Testis (tissue), 3 donors: Measurements from ENCODE around the gene TBX6. TPM values are rescaled to one million over a fixed set of nuclear protein-coding genes. Genes with fewer than 3 reads are reported as not detected.

ENCODE experiments used
- DNase-seq: peaks from one replicate; pipeline ENCODE4 v3.0.0-alpha.2; 2019
- H3K27ac ChIP-seq, 2 donors: fragments of 200-600 bp; sonication (generic); one replicate each; pipeline ENCODE4 v1.5.1; 2019
- H3K27me3 ChIP-seq: fragments of 200-600 bp; sonication (generic); one replicate; pipeline ENCODE4 v1.5.1; 2019
- H3K36me3 ChIP-seq: fragments of 200-600 bp; sonication (generic); one replicate; pipeline ENCODE4 v1.5.1; 2017; ENCODE audit warnings: low read depth; ENCODE audit errors: missing control alignments
- H3K4me1 ChIP-seq: fragments of 200-600 bp; sonication (generic); one replicate; pipeline ENCODE4 v1.5.1; 2019
- H3K4me3 ChIP-seq, 2 donors: fragments of 200-600 bp; sonication (generic); one replicate each; pipeline ENCODE4 v1.5.1; 2017 to 2019
- H3K9me3 ChIP-seq: fragments of 200-600 bp; sonication (generic); one replicate; pipeline ENCODE4 v1.5.1; 2017
- CTCF ChIP-seq, 3 experiments: fragments of 450-650 bp in 2 of 3; fragments of 200-600 bp in 1 of 3; sonication (generic) in 1 of 3; IDR thresholded peaks; one replicate each; pipeline ENCODE4 v1.5.1; 2016 to 2019; ENCODE audit warnings: antibody characterized with exemption in 3 of 3, mild to moderate bottlenecking in 2 of 3, moderate library complexity in 1 of 3
- POLR2A ChIP-seq: fragments of 450-650 bp; IDR thresholded peaks from one replicate; pipeline ENCODE4 v1.6.1; 2017; ENCODE audit warnings: antibody characterized with exemption, mild to moderate bottlenecking, moderate library complexity
- WGBS, 2 donors: methylation state at CpG; one replicate each; pipeline ENCODE4 v1.1.5; 2018; 5-methylcytosine and 5-hydroxymethylcytosine counted together
- intact Hi-C: fragments of 100-400 bp; cut with DNase I; formaldehyde crosslinking; loops from one replicate; pipeline ENCODE4 v1.15.1; 2023; ENCODE audit warnings: low total_unique reads
- polyA plus RNA-seq: library from polyadenylated mRNA; stranded (reverse); fragments of 350-450 nt; fragmentation: Illumina TruSeq; extraction: RNeasy Lipid Tissue Mini Kit (QIAGEN cat#74804); gene quantifications from one replicate; pipeline ENCODE4 v1.2.3, GENCODE V29; 2014; ENCODE audit warnings: low read depth, low replicate concordance; ENCODE audit not compliant: insufficient read depth
- total RNA-seq, 2 donors: library from RNA; depleted of rRNA; stranded (reverse); fragments of >200 nt; gene quantifications; one replicate each; pipeline ENCODE4 v1.2.3, GENCODE V29; 2016

The TBX6 gene
- total and polyA plus RNA-seq, 3 donors from 2014 or later: 1.3 to 2.9 (median 1.7) TPM

- DNase-seq: no peak
- Histone ChIP-seq H3K4me3 (no peak overlapping the region), H3K27ac (no peak overlapping the region), H3K4me1 (peaks cover 2% of the 10 kb centered on the region), H3K27me3 (no peaks in the 10 kb centered on the region), H3K36me3 (no peaks in the 10 kb centered on the region), H3K9me3 (no peaks in the 10 kb centered on the region)
- WGBS, 2 donors: 90 to 92% methylated on average over 24 of the region's 24 CpGs
- intact Hi-C loops: no loop called here
- no peak for TF ChIP-seq CTCF (IDR thresholded peaks at IDR 0.05)
- no peak for TF ChIP-seq POLR2A
These were observed 8.3 kb downstream of the TBX6 start for GRCh38 chr16:30083216-30084055.

- WGBS, 2 donors: 85 to 90% methylated on average over 7 to 20 of the region's 20 CpGs
- TF ChIP-seq CTCF (IDR thresholded peaks at IDR 0.05) (no peak), POLR2A (no peak)
- no peaks in the 10 kb centered on the region for H3K36me3 ChIP-seq
- no peak overlapping the region for H3K27ac ChIP-seq
- no peak for DNase-seq
- no peak overlapping the region for H3K4me3 ChIP-seq
- peaks cover 3% of the 10 kb centered on the region for H3K4me1 ChIP-seq
- no peaks in the 10 kb centered on the region for H3K9me3 ChIP-seq
- intact Hi-C loops: no loop called here
- no peaks in the 10 kb centered on the region for H3K27me3 ChIP-seq
These were observed 9.1 kb downstream of the TBX6 start for GRCh38 chr16:30082545-30083090.

GRCh38 chr16:30079480-30079879 is 12.2 kb downstream of the TBX6 start:
- Histone ChIP-seq H3K4me1 (peaks cover 16% of the 10 kb centered on the region), H3K27me3 (no peaks in the 10 kb centered on the region), H3K36me3 (no peaks in the 10 kb centered on the region), H3K4me3 (no peak overlapping the region), H3K27ac (no peak overlapping the region), H3K9me3 (no peaks in the 10 kb centered on the region)
- DNase-seq: no peak
- WGBS, 2 donors: 78 to 80% methylated on average over 5 to 7 of the region's 7 CpGs
- TF ChIP-seq CTCF (IDR thresholded peaks at IDR 0.05) (no peak), POLR2A (no peak)
- intact Hi-C loops: no loop called here

- no peak overlapping the region for H3K4me3 ChIP-seq
- DNase-seq: no peak
- no peaks in the 10 kb centered on the region for H3K27me3 ChIP-seq
- intact Hi-C loops: no loop called here
- H3K9me3 ChIP-seq: no peaks in the 10 kb centered on the region
- TF ChIP-seq CTCF (IDR thresholded peaks at IDR 0.05): no peak
- TF ChIP-seq POLR2A: no peak
- no peaks in the 10 kb centered on the region for H3K36me3 ChIP-seq
- H3K27ac ChIP-seq: no peak overlapping the region
- 61 to 79% methylated on average over 6 to 7 of the region's 7 CpGs for WGBS, 2 donors
- H3K4me1 ChIP-seq: peaks cover 16% of the 10 kb centered on the region
These were observed 13.0 kb downstream of the TBX6 start for GRCh38 chr16:30078744-30079143.
